ENCODE data around the gene PRKAG2. TPM values are rescaled to one million over a fixed set of nuclear protein-coding genes. Genes with fewer than 3 reads are reported as not detected.

Gene PRKAG2
- total and polyA plus RNA-seq, 2 experiments from 2014 or later = 9.1 to 14.9 TPM

DNA sequence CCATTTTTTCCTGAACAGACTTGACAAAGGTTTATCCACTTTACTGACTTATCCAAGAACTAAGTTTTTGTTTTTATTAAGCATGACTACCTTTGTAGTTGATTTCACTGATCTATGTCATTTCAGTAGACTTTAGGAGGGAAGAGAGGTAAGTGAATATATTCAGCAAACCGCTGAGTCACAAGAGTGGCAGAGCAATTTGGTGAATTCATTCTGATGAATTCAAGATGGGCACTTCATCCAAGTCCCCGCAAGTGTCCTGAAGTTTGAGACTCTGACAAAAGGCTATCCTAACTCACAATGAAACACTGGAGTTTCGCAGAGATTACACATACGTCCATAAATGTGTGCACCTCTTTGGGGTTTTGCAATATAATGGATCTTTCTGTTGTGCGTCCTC lies 255.0 kb downstream of the PRKAG2 start:
- ATAC-seq = no peak
- Histone ChIP-seq H3K4me1 (ENCODE audit: insufficient read depth) (peaks cover 9% of the 10 kb centered on the region), H3K4me3 (no peak overlapping the region), H3K27ac (ENCODE audit: low read depth) (no peak overlapping the region), H2AFZ (no peak overlapping the region), H3K4me2 (no peak overlapping the region), H3K79me2 (replicated peaks; ENCODE audit: insufficient read depth) (peaks cover 9% of the 10 kb centered on the region), H4K20me1 (replicated peaks; ENCODE audit: insufficient read depth) (no peaks in the 10 kb centered on the region; the same call in 1 of the 2 replicates), H3F3A (replicated peaks; ENCODE audit: low read depth) (no peaks in the 10 kb centered on the region), H3K27me3 (ENCODE audit: insufficient read depth) (no peaks in the 10 kb centered on the region), H3K36me3 (ENCODE audit: insufficient read depth) (no peaks in the 10 kb centered on the region), H3K9me2 (ENCODE audit: insufficient read depth) (no peaks in the 10 kb centered on the region)
- Mint-ChIP-seq H3K27me3 (ENCODE audit: insufficient read depth, low read depth, poor library complexity) (peaks cover 7% of the 10 kb centered on the region), H3K4me1 (peaks cover 24% of the 10 kb centered on the region), H3K36me3 (ENCODE audit: low read depth) (no peaks in the 10 kb centered on the region), H3K9me3 (no peaks in the 10 kb centered on the region), H3K27ac (no peak overlapping the region), H3K4me3 (no peak overlapping the region)
- TF ChIP-seq POLR2AphosphoS5 (IDR thresholded peaks at IDR 0.05; ENCODE audit: low read depth) (no peak), NANOG (IDR thresholded peaks at IDR 0.05; ENCODE audit: borderline replicate concordance) (no peak), ETS1 (IDR thresholded peaks at IDR 0.05) (no peak), JUNB (IDR thresholded peaks at IDR 0.05; ENCODE audit: unreplicated experiment) (no peak), STAT1 (IDR thresholded peaks at IDR 0.05; ENCODE audit: unreplicated experiment) (no peak), CREB1 (CRISPR knock-in tag; IDR thresholded peaks at IDR 0.05; ENCODE audit: low read depth) (no peak), EZH2phosphoT487 (IDR thresholded peaks at IDR 0.05; ENCODE audit: unreplicated experiment) (no peak), ZNF114 (CRISPR knock-in tag; IDR thresholded peaks at IDR 0.05) (no peak), ZNF331 (CRISPR knock-in tag; IDR thresholded peaks at IDR 0.05; ENCODE audit: low read depth) (no peak), EZH2 (IDR thresholded peaks at IDR 0.05; ENCODE audit: low read depth, unreplicated experiment) (no peak), REST (IDR thresholded peaks at IDR 0.05; ENCODE audit: unreplicated experiment) (no peak)
- TF ChIP-seq, protein P1, sequence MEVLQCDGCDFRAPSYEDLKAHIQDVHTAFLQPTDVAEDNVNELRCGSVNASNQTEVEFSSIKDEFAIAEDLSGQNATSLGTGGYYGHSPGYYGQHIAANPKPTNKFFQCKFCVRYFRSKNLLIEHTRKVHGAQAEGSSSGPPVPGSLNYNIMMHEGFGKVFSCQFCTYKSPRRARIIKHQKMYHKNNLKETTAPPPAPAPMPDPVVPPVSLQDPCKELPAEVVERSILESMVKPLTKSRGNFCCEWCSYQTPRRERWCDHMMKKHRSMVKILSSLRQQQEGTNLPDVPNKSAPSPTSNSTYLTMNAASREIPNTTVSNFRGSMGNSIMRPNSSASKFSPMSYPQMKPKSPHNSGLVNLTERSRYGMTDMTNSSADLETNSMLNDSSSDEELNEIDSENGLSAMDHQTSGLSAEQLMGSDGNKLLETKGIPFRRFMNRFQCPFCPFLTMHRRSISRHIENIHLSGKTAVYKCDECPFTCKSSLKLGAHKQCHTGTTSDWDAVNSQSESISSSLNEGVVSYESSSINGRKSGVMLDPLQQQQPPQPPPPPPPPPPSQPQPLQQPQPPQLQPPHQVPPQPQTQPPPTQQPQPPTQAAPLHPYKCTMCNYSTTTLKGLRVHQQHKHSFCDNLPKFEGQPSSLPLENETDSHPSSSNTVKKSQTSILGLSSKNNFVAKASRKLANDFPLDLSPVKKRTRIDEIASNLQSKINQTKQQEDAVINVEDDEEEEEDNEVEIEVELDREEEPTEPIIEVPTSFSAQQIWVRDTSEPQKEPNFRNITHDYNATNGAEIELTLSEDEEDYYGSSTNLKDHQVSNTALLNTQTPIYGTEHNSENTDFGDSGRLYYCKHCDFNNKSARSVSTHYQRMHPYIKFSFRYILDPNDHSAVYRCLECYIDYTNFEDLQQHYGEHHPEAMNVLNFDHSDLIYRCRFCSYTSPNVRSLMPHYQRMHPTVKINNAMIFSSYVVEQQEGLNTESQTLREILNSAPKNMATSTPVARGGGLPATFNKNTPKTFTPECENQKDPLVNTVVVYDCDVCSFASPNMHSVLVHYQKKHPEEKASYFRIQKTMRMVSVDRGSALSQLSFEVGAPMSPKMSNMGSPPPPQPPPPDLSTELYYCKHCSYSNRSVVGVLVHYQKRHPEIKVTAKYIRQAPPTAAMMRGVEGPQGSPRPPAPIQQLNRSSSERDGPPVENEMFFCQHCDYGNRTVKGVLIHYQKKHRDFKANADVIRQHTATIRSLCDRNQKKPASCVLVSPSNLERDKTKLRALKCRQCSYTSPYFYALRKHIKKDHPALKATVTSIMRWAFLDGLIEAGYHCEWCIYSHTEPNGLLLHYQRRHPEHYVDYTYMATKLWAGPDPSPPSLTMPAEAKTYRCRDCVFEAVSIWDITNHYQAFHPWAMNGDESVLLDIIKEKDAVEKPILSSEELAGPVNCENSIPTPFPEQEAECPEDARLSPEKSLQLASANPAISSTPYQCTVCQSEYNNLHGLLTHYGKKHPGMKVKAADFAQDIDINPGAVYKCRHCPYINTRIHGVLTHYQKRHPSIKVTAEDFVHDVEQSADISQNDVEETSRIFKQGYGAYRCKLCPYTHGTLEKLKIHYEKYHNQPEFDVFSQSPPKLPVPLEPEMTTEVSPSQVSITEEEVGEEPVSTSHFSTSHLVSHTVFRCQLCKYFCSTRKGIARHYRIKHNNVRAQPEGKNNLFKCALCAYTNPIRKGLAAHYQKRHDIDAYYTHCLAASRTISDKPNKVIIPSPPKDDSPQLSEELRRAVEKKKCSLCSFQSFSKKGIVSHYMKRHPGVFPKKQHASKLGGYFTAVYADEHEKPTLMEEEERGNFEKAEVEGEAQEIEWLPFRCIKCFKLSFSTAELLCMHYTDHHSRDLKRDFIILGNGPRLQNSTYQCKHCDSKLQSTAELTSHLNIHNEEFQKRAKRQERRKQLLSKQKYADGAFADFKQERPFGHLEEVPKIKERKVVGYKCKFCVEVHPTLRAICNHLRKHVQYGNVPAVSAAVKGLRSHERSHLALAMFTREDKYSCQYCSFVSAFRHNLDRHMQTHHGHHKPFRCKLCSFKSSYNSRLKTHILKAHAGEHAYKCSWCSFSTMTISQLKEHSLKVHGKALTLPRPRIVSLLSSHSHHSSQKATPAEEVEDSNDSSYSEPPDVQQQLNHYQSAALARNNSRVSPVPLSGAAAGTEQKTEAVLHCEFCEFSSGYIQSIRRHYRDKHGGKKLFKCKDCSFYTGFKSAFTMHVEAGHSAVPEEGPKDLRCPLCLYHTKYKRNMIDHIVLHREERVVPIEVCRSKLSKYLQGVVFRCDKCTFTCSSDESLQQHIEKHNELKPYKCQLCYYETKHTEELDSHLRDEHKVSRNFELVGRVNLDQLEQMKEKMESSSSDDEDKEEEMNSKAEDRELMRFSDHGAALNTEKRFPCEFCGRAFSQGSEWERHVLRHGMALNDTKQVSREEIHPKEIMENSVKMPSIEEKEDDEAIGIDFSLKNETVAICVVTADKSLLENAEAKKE (CRISPR knock-in tag; IDR thresholded peaks at IDR 0.05) = no peak
- TF ChIP-seq, protein P2, sequence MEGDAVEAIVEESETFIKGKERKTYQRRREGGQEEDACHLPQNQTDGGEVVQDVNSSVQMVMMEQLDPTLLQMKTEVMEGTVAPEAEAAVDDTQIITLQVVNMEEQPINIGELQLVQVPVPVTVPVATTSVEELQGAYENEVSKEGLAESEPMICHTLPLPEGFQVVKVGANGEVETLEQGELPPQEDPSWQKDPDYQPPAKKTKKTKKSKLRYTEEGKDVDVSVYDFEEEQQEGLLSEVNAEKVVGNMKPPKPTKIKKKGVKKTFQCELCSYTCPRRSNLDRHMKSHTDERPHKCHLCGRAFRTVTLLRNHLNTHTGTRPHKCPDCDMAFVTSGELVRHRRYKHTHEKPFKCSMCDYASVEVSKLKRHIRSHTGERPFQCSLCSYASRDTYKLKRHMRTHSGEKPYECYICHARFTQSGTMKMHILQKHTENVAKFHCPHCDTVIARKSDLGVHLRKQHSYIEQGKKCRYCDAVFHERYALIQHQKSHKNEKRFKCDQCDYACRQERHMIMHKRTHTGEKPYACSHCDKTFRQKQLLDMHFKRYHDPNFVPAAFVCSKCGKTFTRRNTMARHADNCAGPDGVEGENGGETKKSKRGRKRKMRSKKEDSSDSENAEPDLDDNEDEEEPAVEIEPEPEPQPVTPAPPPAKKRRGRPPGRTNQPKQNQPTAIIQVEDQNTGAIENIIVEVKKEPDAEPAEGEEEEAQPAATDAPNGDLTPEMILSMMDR (conservative IDR thresholded peaks at IDR 0.05; ENCODE audit: low read depth in 2 of 2) = no peak
- DNase-seq (ENCODE audit: low spot score) = no peak
